ENCODE results near the gene KCNV2.
"Not testable (repeated sequence)": the region's sequence is repeated elsewhere in the genome, so short reads cannot be mapped to it uniquely, and the experiment has no call there.

The KCNV2 gene

GRCh38 chr9:2717385-2717784 lies at the start of gene KCNV2:
KCNV2 (plus strand) TSS chr9:2717510; CDS start chr9:2717740, 230 bp downstream.
- DNase-seq (ENCODE audit: low spot score) = no peak

- no peak for DNase-seq (ENCODE audit: low spot score)
These were observed 44.1 kb upstream of the KCNV2 start for GRCh38 chr9:2673161-2673560.

- DNase-seq (ENCODE audit: low spot score) = no peak
These were observed 43.0 kb upstream of the KCNV2 start for GRCh38 chr9:2674141-2674824.

GRCh38 chr9:2675834-2676233 lies 41.5 kb upstream of the KCNV2 start:
- no peak for DNase-seq (ENCODE audit: low spot score)

- DNase-seq (ENCODE audit: low spot score) = no peak
These were observed 40.8 kb upstream of the KCNV2 start for GRCh38 chr9:2676466-2676865.

GRCh38 chr9:2677915-2678889 lies 39.1 kb upstream of the KCNV2 start:
- DNase-seq (ENCODE audit: low spot score) = no peak

- DNase-seq (ENCODE audit: low spot score) = no peak
These were observed 38.3 kb upstream of the KCNV2 start for GRCh38 chr9:2679011-2679410.

- no peak for DNase-seq (ENCODE audit: low spot score)
These were observed 35.3 kb upstream of the KCNV2 start for GRCh38 chr9:2681981-2682380.

- DNase-seq (ENCODE audit: low spot score) = no peak
These were observed 30.4 kb upstream of the KCNV2 start for GRCh38 chr9:2686911-2687310.

GRCh38 chr9:2688636-2689035 lies 28.7 kb upstream of the KCNV2 start:
- DNase-seq (ENCODE audit: low spot score) = no peak

GRCh38 chr9:2691212-2691611 lies 26.1 kb upstream of the KCNV2 start:
- DNase-seq (ENCODE audit: low spot score) = no peak

GRCh38 chr9:2691626-2692025 lies 25.7 kb upstream of the KCNV2 start:
- DNase-seq (ENCODE audit: low spot score) = no peak

GRCh38 chr9:2693056-2693455 lies 24.3 kb upstream of the KCNV2 start:
- no peak for DNase-seq (ENCODE audit: low spot score)

- no peak for DNase-seq (ENCODE audit: low spot score)
These were observed 19.8 kb upstream of the KCNV2 start for GRCh38 chr9:2697492-2697891.

- no peak for DNase-seq (ENCODE audit: low spot score)
These were observed 16.9 kb upstream of the KCNV2 start for GRCh38 chr9:2700398-2700797.

- no peak for DNase-seq (ENCODE audit: low spot score)
These were observed 16.3 kb upstream of the KCNV2 start for GRCh38 chr9:2700909-2701550.

GRCh38 chr9:2704504-2704903 lies 12.8 kb upstream of the KCNV2 start:
- DNase-seq (ENCODE audit: low spot score) = peak; percentile 9

GRCh38 chr9:2707256-2707655 lies 10.1 kb upstream of the KCNV2 start:
- DNase-seq (ENCODE audit: low spot score) = not testable (repeated sequence)

- no peak for DNase-seq (ENCODE audit: low spot score)
These were observed 7.6 kb upstream of the KCNV2 start for GRCh38 chr9:2709645-2710101.

GRCh38 chr9:2711716-2712115 lies 5.6 kb upstream of the KCNV2 start:
- no peak for DNase-seq (ENCODE audit: low spot score)

- no peak for DNase-seq (ENCODE audit: low spot score)
These were observed 839 bp downstream of the KCNV2 start for GRCh38 chr9:2718001-2718697.

GRCh38 chr9:2718698-2719033 lies 1.4 kb downstream of the KCNV2 start:
- DNase-seq (ENCODE audit: low spot score) = no peak

Measured in GM03348 (cell line).